Hepatocyte (in vitro differentiated cells): ENCODE data around the gene ZNF454.

ENCODE experiments used
- EZH2 ChIP-seq: fragments of 200-600 bp; sonication (generic); IDR thresholded peaks from 2 replicates; pipeline ENCODE4 v1.6.1; 2016; ENCODE audit warnings: antibody characterized with exemption, mild to moderate bottlenecking, borderline replicate concordance
- TF ChIP-seq, protein P1 (sequence below): fragments of 200-600 bp; sonication (generic); IDR thresholded peaks from 2 replicates; pipeline ENCODE4 v1.5.1; 2016; ENCODE audit warnings: antibody characterized with exemption, mild to moderate bottlenecking; ENCODE audit not compliant: poor library complexity

DNA sequence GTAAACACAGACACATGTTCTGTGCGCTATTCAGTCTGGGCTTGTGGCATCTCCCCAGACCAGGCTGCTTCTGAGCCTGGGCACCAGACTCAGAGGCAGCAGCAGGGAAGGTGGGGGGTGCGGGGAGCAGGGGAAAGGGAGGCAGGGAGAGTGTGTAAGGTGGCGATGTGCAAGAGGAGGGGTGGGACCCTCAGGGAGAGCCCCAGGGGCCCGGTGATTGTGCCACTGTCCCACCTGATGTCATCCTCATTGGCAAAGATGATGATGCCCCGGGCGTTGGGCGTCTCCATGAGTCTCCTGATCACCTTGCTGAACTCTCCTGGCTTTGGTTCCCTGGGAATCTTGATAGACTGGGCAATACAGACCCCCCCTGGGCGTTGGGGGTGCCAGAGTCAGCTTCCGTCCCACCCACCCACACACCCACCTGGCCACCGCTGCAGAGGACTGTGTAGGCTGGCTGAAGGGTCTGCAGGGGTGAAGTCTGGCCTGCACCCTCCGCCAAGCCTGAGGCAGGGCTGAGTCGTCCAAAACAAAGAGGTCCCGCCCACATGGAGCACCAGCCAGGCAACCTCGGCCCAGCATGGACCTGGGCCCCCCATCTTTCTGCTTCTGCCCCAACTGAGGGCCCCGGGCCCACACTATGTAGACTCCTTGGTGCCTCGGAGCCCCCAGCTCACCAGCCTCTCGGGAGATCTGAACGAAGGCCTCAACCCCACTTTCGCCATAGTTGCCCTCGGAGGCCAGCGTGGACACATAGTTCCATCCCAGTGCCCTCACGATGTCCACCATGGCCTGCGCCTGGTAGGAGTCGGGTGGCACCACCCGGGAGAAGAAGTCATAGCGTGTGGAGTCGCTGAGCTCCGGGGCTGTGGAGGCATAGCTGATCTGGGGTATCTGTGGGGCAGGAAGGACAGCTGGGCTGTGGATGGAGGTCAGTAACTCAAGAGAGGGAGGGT lies 50.5 kb downstream of the ZNF454 start:
- TF ChIP-seq, protein P1, sequence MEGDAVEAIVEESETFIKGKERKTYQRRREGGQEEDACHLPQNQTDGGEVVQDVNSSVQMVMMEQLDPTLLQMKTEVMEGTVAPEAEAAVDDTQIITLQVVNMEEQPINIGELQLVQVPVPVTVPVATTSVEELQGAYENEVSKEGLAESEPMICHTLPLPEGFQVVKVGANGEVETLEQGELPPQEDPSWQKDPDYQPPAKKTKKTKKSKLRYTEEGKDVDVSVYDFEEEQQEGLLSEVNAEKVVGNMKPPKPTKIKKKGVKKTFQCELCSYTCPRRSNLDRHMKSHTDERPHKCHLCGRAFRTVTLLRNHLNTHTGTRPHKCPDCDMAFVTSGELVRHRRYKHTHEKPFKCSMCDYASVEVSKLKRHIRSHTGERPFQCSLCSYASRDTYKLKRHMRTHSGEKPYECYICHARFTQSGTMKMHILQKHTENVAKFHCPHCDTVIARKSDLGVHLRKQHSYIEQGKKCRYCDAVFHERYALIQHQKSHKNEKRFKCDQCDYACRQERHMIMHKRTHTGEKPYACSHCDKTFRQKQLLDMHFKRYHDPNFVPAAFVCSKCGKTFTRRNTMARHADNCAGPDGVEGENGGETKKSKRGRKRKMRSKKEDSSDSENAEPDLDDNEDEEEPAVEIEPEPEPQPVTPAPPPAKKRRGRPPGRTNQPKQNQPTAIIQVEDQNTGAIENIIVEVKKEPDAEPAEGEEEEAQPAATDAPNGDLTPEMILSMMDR: no peak
- TF ChIP-seq EZH2: no peak
